Mucosa of descending colon (tissue), 3 donors: ENCODE measurements around the gene CYB561A3. TPM values are rescaled to one million over a fixed set of nuclear protein-coding genes. Genes with fewer than 3 reads are reported as not detected.

Experiments used
- ATAC-seq: fragments of 200-7000 bp; cut with Tn5 transposase; one replicate; pipeline ENCODE4 v1.9.1; 2020; ENCODE audit warnings: mild to moderate bottlenecking, moderate library complexity
- DNase-seq, 3 donors: peaks; one replicate each; pipeline ENCODE4 v3.0.0-alpha.2; 2020
- H3K36me3 ChIP-seq: fragments of 200-600 bp; one replicate; pipeline ENCODE4 v1.8.0; 2021; ENCODE audit warnings: low read depth, mild to moderate bottlenecking
- H3K4me1 ChIP-seq: fragments of 200-600 bp; one replicate; pipeline ENCODE4 v1.8.0; 2021; ENCODE audit warnings: low read depth, mild to moderate bottlenecking
- H3K4me3 ChIP-seq: fragments of 200-600 bp; one replicate; pipeline ENCODE4 v1.8.0; 2021; ENCODE audit warnings: mild to moderate bottlenecking
- H3K9me3 ChIP-seq: fragments of 200-600 bp; one replicate; pipeline ENCODE4 v1.8.0; 2021; ENCODE audit warnings: mild to moderate bottlenecking
- CTCF ChIP-seq: fragments of 200-600 bp; IDR thresholded peaks from one replicate; pipeline ENCODE4 v1.8.0; 2022; ENCODE audit warnings: antibody characterized with exemption, mild to moderate bottlenecking
- intact Hi-C, 2 donors: fragments of 100-400 bp; cut with DNase I in 1 of 2; cut with micrococcal nuclease in 1 of 2; formaldehyde crosslinking; loops; one replicate each; pipeline versions ENCODE4 v1.11.0 to v1.11.1; 2022; cut with DNase I, micrococcal nuclease
- total RNA-seq, 3 donors: library from RNA; stranded (reverse); fragmentation: NEBNext Ultra II Directional in 2 of 3; extraction: Animal tissue kit (Norgen Biotek cat#: 25700) in 2 of 3; gene quantifications; one replicate each; pipeline versions ENCODE4 v1.2.1 to v1.2.4, GENCODE V29; 2021 to 2023
- donor health status: DM: no; HTN: no; CAD: no; lungs with moderate emphysema.
- donor health status: DM: no; HTN: no; CAD: no.
- donor health status: DM: no; HTN: yes; CAD: no.

Gene CYB561A3
- total RNA-seq, 3 donors from 2014 or later: 65.0 to 91.0 (median 66.6) TPM

DNA sequence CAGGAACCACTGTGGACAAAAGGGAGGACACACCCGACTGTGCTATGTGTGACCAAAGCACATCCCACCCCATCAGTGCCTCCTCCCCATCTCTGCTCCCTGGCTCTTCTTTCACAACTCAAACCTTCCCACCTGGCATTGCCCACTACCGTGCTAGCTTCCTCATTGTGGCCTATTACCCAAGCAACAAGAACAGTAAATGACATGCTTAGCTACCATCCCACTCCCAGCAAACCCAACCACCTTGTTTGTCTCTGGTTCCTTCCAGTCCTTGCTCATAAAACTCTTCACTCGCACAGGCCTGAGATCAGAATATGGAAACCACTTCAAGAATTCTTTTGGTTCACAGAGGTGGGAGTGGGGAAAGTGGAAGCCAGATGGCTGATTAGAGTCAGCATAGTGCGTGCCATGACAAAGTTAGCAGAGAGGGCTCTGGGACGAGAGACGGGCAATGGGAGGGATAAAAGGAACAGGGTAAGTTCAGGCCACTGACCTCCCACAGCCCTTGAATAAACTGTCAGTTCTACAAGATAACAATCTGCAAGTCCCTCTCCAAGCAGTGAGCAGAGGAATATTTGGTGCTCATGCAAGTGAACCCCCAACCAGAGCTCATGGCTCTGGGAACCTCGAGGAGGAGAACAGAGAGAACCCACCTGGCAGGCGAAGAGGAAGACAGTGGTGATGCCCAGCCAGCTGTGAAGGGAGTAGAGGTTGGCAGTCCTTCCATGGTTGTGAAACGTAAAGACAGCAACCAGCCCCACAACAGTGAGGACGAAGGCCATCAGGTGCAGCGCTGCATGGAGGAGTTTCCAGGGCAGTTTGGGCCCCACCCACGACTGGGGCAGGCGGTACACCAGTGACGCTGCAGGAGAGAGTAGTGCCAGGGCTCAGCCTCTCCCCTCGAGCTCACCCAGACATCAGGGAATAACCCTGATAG lies 8.3 kb downstream of the CYB561A3 start:
- no peak for TF ChIP-seq CTCF
- Histone ChIP-seq H3K9me3 (no peaks in the 10 kb centered on the region), H3K4me3 (no peak overlapping the region), H3K36me3 (peaks cover 6% of the 10 kb centered on the region), H3K4me1 (peaks cover under 1% of the 10 kb centered on the region)
- peak; percentile 86 for ATAC-seq
- intact Hi-C loops: no loop called here
- peak; percentile 71 to 74 (median 71) for DNase-seq

- peaks cover 6% of the 10 kb centered on the region for H3K36me3 ChIP-seq
- H3K4me1 ChIP-seq: no peaks in the 10 kb centered on the region
- no peak for TF ChIP-seq CTCF
- ATAC-seq (no peak), DNase-seq (no peak)
- no peak overlapping the region for H3K4me3 ChIP-seq
- intact Hi-C loops: no loop called here
- H3K9me3 ChIP-seq: no peaks in the 10 kb centered on the region
Measured at GRCh38 chr11:61352038-61352437, 9.6 kb downstream of the CYB561A3 start.

DNA sequence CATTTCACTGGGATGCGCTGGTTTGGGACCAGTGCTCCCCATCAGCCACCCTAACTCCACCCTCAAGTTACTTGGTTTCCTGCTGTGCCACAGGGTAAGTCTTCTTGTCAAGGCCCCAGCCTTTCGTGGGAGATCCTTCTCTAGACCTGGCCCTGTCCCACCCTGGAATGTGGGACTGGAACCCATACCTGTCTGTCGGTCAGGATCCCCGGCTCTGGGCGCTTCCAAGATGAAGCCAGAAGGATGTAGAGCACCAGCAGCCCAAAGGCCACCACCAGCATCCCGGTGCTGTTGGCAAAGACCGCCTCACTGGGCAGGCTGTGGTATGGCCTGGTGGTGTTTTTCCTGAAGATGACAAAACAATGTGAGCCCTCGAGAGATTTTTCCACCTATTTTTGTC lies 10.9 kb downstream of the CYB561A3 start:
- Histone ChIP-seq H3K4me1 (peaks cover 6% of the 10 kb centered on the region), H3K4me3 (no peak overlapping the region), H3K9me3 (no peaks in the 10 kb centered on the region), H3K36me3 (peaks cover 6% of the 10 kb centered on the region)
- intact Hi-C loops: no loop called here
- TF ChIP-seq CTCF: no peak
- DNase-seq (no peak), ATAC-seq (no peak)

- no peak overlapping the region for H3K4me3 ChIP-seq
- DNase-seq (no peak), ATAC-seq (no peak)
- H3K36me3 ChIP-seq: peaks cover 6% of the 10 kb centered on the region
- H3K9me3 ChIP-seq: no peaks in the 10 kb centered on the region
- peaks cover 6% of the 10 kb centered on the region for H3K4me1 ChIP-seq
- no peak for TF ChIP-seq CTCF
- intact Hi-C loops: no loop called here
Measured at GRCh38 chr11:61350336-61350735, 11.3 kb downstream of the CYB561A3 start.

- TF ChIP-seq CTCF: no peak
- ATAC-seq (no peak), DNase-seq (no peak)
- intact Hi-C loops: no loop called here
- Histone ChIP-seq H3K36me3 (peaks cover 6% of the 10 kb centered on the region), H3K9me3 (no peaks in the 10 kb centered on the region), H3K4me3 (no peak overlapping the region), H3K4me1 (peaks cover 6% of the 10 kb centered on the region)
Measured at GRCh38 chr11:61349916-61350315, 11.8 kb downstream of the CYB561A3 start.
